GM21526 (cell line): ENCODE results near the gene C8A.

ENCODE experiments used
- ATAC-seq: cut with Tn5 transposase; IDR thresholded peaks from one replicate; pipeline ENCODE4 v1.9.1; 2021; ENCODE audit warnings: moderate library complexity; ENCODE audit not compliant: unreplicated experiment, low FRiP score

C8A gene

GRCh38 chr1:56854521-56855099 lies at the start of gene C8A:
C8A (plus strand) TSS chr1:56854797; CDS start chr1:56854902, 105 bp downstream.
- no peak for ATAC-seq

GRCh38 chr1:56806804-56807203 lies 47.8 kb upstream of the C8A start:
- ATAC-seq: no peak

- ATAC-seq: no peak
These were observed 46.2 kb upstream of the C8A start for GRCh38 chr1:56808410-56808809.

- no peak for ATAC-seq
These were observed 43.3 kb upstream of the C8A start for GRCh38 chr1:56811331-56811730.

GRCh38 chr1:56814205-56814604 lies 40.4 kb upstream of the C8A start:
- ATAC-seq: no peak

GRCh38 chr1:56816264-56816663 lies 38.3 kb upstream of the C8A start:
- no peak for ATAC-seq

GRCh38 chr1:56816909-56817308 lies 37.7 kb upstream of the C8A start:
- ATAC-seq: no peak

GRCh38 chr1:56817716-56818463 lies 36.7 kb upstream of the C8A start:
- ATAC-seq: no peak

GRCh38 chr1:56819387-56819899 lies 35.2 kb upstream of the C8A start, which contains the start of gene FYB2:
FYB2 (minus strand) TSS chr1:56819404; CDS start chr1:56819290, 114 bp downstream.
- ATAC-seq: no peak

- ATAC-seq: peak; percentile 74
These were observed 33.7 kb upstream of the C8A start for GRCh38 chr1:56820755-56821461.

GRCh38 chr1:56821462-56821797 lies 33.2 kb upstream of the C8A start:
- ATAC-seq: no peak

GRCh38 chr1:56824271-56824670 lies 30.3 kb upstream of the C8A start:
- no peak for ATAC-seq

- ATAC-seq: no peak
These were observed 29.7 kb upstream of the C8A start for GRCh38 chr1:56824938-56825337.

GRCh38 chr1:56825436-56825835 lies 29.2 kb upstream of the C8A start:
- no peak for ATAC-seq

- no peak for ATAC-seq
These were observed 26.9 kb upstream of the C8A start for GRCh38 chr1:56827711-56828110.

GRCh38 chr1:56830052-56830451 lies 24.5 kb upstream of the C8A start:
- ATAC-seq: no peak

- ATAC-seq: peak; percentile 76
These were observed 22.5 kb upstream of the C8A start for GRCh38 chr1:56831871-56832693.

- ATAC-seq: no peak
These were observed 21.5 kb upstream of the C8A start for GRCh38 chr1:56833088-56833487.

GRCh38 chr1:56834137-56834900 lies 20.3 kb upstream of the C8A start:
- ATAC-seq: no peak

GRCh38 chr1:56835657-56836056 lies 18.9 kb upstream of the C8A start:
- no peak for ATAC-seq
